Middle frontal gyrus (tissue), 1 donor: Measurements from ENCODE around the gene ISCU.

Experiments used
- DNase-seq: peaks from one replicate; pipeline ENCODE4 v3.0.0-alpha.2; 2015; ENCODE audit warnings: low spot score; ENCODE audit errors: extremely low spot score

The ISCU gene

GRCh38 chr12:108562348-108563135 is at the start of gene ISCU:
ISCU (plus strand) TSS chr12:108562596; CDS start chr12:108562623, 27 bp downstream.
- DNase-seq, result peak; percentile 99

DNA sequence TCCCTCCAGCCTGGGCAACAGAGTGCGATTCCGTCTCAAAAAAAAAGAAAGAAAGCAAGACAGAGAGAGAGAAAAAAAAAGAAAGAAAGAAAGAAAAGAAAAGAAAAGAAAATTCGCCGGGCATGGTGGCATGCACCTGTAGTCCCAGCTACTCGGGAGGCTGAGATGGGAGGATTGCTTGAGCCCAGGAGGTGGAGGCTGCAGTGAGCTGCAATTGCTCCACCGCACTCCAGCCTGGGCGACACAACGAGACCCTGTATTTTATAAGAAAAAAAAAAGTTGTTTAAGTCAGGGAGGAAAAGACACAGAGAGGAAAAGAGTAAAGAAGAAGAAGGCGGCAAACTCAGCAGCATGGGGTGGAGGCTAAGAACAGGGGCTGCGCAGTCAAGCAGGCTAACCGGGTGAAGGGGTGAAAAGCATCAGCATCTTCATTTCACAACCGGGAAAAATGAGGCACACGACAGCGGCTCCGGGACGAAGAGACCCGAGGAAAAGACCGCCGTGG is 47.9 kb upstream of the ISCU start:
- DNase-seq, result no peak

DNA sequence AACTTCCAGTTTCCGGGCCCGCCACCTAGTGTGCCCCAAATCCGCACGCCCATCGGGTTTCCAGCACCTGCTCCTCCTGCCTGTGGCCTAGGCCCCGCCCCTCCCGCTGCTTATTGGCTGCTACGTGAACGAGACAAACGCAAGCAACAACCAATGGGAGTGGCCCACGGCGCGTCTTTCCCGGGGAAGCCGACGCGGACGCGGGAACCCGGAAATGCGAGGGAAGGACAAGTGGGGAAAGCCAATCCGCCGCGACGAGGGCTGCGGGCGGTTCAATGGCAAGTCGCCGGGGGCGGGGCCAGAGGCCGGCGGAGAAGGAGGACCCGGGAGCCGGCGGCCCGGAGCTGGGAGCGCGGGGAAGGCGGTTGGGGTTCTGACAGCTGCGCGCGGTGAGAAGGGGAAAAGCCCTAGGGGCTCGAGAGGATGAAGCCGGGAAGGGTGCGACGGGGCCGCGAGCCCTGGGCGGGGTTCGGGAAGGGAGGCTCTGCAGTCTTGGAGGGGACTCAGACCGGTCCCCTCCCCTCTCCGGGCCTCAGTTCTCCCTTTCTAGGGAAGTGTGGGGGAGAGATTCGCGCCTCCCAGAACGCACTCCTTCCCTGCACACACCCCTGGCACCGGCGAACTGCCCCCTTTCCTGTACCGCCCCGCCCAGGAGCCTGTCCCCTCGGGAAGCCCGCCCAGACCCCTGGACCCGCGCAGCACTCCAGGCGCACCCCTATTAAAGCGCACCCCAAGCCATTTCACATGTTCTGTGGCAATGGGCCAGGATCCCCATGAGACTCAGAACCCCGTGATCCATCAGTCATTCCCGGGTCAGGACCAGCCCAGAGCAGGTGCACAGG is 47.2 kb upstream of the ISCU start, which contains the start of gene FICD:
Gene FICD (plus strand): TSS at position 305 of the 842 bp plus-strand sequence. CDS start 1,696 bp downstream, outside the sequence.
- peak; percentile 100 for DNase-seq

- no peak for DNase-seq
Measured at GRCh38 chr12:108515916-108516315, 46.5 kb upstream of the ISCU start.

GRCh38 chr12:108516511-108517275 is 45.7 kb upstream of the ISCU start:
- no peak for DNase-seq

GRCh38 chr12:108517288-108518100 is 44.9 kb upstream of the ISCU start:
- DNase-seq, result no peak

GRCh38 chr12:108518101-108518715 is 44.2 kb upstream of the ISCU start:
- DNase-seq, result no peak

- no peak for DNase-seq
Measured at GRCh38 chr12:108518716-108519496, 43.5 kb upstream of the ISCU start.

DNA sequence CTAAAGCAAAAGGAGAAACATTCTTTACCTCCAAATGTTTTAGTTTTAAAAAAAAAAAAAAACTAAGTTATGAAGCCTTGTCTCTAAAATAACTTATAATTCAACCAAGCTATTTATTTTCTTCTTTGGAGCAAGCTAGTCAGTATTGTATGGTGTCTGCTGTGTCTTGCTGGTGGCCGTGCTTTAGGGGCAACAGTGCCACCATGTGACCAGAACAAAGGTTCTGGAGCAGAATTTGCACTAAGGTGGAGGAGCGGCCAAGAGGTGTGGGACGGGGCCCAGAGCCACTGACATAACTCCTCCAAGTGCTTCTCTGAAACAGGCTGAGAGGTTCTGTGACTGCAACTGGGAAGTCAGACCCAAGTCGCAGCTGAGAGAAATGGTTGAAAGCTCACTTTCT is 42.8 kb upstream of the ISCU start:
- DNase-seq, result no peak

- no peak for DNase-seq
Measured at GRCh38 chr12:108523365-108523764, 39.0 kb upstream of the ISCU start.

DNA sequence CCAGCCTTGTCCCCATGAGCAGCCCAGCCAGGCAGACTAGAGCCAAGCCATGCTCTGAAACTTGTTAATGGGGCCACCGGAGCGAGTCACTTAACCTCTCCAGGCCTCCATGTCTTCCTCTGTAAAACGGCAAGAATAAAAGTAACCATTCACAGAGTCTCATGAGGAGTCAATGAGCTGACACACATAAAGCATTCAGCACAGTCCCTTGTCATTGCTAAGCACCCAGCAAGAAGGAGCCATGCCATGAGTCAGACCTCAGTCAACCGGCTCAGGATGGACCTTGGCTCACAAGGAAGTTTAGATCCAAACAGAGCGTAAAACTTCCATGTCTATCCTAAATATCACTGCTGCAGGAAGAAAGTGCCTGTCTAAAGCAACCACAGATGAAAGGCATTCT is 36.7 kb upstream of the ISCU start:
- no peak for DNase-seq

- no peak for DNase-seq
Measured at GRCh38 chr12:108526482-108527165, 35.8 kb upstream of the ISCU start.

DNA sequence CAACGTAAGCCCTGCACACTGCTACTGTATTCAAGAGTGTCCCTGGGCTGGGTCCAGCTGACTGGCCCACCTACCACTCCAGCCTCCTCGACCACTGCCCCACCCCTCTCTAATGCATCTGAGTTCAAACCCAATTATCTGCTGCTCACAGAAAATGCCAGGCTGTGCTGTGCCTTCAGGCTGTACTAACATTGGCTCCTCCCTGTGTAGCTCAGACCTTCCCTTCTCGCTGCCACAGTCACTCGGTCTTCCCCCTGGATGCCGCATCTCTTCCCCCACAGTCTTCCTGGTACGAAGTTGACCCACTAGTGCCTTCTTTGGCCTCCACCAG is 35.3 kb upstream of the ISCU start:
- no peak for DNase-seq

DNA sequence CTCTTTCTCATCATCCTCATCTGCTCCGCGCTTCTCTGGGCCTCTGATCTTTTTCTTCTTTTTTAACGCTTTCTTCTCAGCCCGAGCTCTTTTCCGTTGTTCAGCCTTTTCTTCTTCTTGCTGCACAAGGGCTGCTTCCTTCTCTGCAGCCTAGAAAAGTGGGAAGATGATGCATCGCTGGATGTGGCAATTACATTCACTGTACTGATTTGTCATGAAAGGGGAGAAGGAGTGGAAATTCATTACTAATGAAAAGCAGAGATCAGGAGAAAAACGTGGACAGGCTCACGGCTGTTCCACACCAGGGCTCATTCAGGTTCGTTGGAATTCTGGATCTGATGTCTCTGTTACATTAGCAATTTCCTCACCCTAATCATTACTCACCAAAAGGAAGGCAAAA is 32.2 kb upstream of the ISCU start:
- DNase-seq, result no peak

DNA sequence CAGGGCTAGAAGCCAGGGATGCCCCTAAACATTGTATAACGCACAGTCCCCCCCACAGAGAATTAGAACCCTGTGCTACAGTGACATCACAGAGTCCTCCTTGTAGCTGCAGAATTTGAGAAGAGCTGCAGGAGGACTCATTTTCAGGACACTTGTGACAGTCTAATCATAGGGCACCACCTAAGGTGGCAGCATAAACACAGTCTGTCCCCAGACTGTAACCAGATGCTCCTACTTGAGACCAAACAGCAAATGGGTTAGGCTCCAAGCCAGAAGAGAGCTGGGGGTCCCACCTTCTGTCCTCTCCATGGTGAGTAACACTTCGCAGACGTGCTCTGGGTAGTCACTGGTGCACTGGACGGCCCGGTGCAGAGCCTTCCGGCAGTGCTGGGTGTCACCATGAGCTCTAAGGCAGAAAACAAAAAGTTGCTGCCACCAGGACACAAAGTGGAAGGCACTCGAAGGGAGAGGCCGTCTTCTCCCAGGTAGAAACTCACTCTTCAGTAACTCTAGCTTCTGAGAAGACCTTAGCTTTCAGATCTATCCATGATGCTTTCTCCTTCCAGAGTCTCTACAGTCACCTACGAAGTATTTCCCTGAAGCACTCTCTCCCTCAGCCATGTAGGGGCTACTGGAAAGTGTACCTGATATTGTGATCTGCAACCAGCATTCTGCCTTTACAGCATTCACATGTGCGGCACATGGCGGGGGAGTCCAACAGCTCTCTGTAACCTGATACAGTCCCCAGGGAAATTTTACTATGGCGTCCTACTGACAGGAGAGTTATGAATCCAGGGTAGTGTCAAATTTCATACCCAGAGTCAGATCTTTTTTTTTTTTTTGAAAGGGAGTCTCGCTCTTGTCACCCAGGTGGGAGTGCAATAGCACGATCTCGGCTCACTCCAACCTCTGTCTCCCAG is 30.2 kb upstream of the ISCU start:
- no peak for DNase-seq

GRCh38 chr12:108538146-108538545 is 24.2 kb upstream of the ISCU start:
- DNase-seq, result no peak

GRCh38 chr12:108538616-108539195 is 23.7 kb upstream of the ISCU start:
- DNase-seq, result no peak
